A673 (cell line): ENCODE measurements around the gene NEIL3. TPM values are rescaled to one million over a fixed set of nuclear protein-coding genes. Genes with fewer than 3 reads are reported as not detected.

ENCODE experiments used
- BruUV-seq: library from RNA; stranded (reverse); fragments of 400-500 nt; replicated peaks from 2 replicates; lab custom pipeline; 2021; lab: Mats Ljungman, UMichigan
- CTCF ChIA-PET: fragments of 300-600 bp; sonication (Branson Sonifier 250); formaldehyde crosslinking; loops from one replicate; lab custom pipeline; 2022; ENCODE audit warnings: antibody characterized with exemption; lab: Charles Lee
- POLR2A ChIA-PET: fragments of 300-600 bp; sonication (Branson Sonifier 250); formaldehyde crosslinking; loops from one replicate; lab custom pipeline; 2022; ENCODE audit warnings: antibody characterized with exemption; ENCODE audit not compliant: low non-redundant PET; lab: Charles Lee
- DNase-seq: peaks from one replicate; pipeline ENCODE4 v3.0.0-alpha.2; 2015; ENCODE audit warnings: low spot score
- H3K27ac ChIP-seq: fragments of 200-600 bp; sonication (generic); 2 replicates; pipeline ENCODE4 v1.5.1; 2016; ENCODE audit warnings: mixed run types, low read depth, mild to moderate bottlenecking, mixed read lengths, antibody characterized with exemption, low read length; ENCODE audit not compliant: poor library complexity, severe bottlenecking
- H3K27me3 ChIP-seq: fragments of 200-600 bp; sonication (generic); replicated peaks from 2 replicates; pipeline ENCODE4 v1.6.1; 2017; ENCODE audit warnings: mixed run types, low read depth, mild to moderate bottlenecking, mixed read lengths, antibody characterized with exemption, low read length; ENCODE audit not compliant: insufficient read depth, poor library complexity
- H3K36me3 ChIP-seq: fragments of 200-600 bp; sonication (generic); 2 replicates; pipeline ENCODE4 v1.6.1; 2016; ENCODE audit warnings: mixed run types, mild to moderate bottlenecking, mixed read lengths, antibody characterized with exemption, low read length; ENCODE audit not compliant: insufficient read depth, poor library complexity, severe bottlenecking
- H3K4me1 ChIP-seq: fragments of 200-600 bp; sonication (generic); 2 replicates; pipeline ENCODE4 v1.6.1; 2017; ENCODE audit warnings: mixed run types, mild to moderate bottlenecking, mixed read lengths, antibody characterized with exemption, low read length; ENCODE audit not compliant: insufficient read depth, poor library complexity, severe bottlenecking
- H3K4me3 ChIP-seq: fragments of 200-600 bp; sonication (generic); 2 replicates; pipeline ENCODE4 v1.5.1; 2016; ENCODE audit warnings: low read depth, mixed run types, mild to moderate bottlenecking, mixed read lengths, low read length; ENCODE audit not compliant: poor library complexity, severe bottlenecking
- H3K9me3 ChIP-seq: fragments of 200-600 bp; sonication (generic); 2 replicates; pipeline ENCODE4 v1.6.1; 2016; ENCODE audit warnings: mixed run types, low read depth, mild to moderate bottlenecking, mixed read lengths, antibody characterized with exemption, low read length; ENCODE audit not compliant: poor library complexity, severe bottlenecking
- CTCF ChIP-seq: fragments of 300-800, 200-600 bp; sonication (generic); conservative IDR thresholded peaks from 2 replicates; pipeline ENCODE4 v1.5.1; 2017; ENCODE audit warnings: low read depth, mild to moderate bottlenecking, antibody characterized with exemption, low read length, moderate library complexity, mixed read lengths
- EZH2 ChIP-seq: fragments of 200-600 bp; sonication (generic); IDR thresholded peaks from 2 replicates; pipeline ENCODE4 v1.6.1; 2017; ENCODE audit warnings: borderline replicate concordance, low read depth, mild to moderate bottlenecking, mixed read lengths, antibody characterized with exemption, low read length; ENCODE audit not compliant: poor library complexity, severe bottlenecking
- intact Hi-C: fragments of 100-400 bp; cut with micrococcal nuclease; formaldehyde crosslinking; loops from one replicate; pipeline ENCODE4 v1.10.0; 2022; ENCODE audit not compliant: unreplicated experiment
- total RNA-seq: library from RNA; stranded (reverse); gene quantifications from 2 replicates; pipeline ENCODE4 v1.2.3, GENCODE V29; 2021

Gene NEIL3
- total RNA-seq, 1 experiment from 2014 or later, result 24.0 TPM

DNA sequence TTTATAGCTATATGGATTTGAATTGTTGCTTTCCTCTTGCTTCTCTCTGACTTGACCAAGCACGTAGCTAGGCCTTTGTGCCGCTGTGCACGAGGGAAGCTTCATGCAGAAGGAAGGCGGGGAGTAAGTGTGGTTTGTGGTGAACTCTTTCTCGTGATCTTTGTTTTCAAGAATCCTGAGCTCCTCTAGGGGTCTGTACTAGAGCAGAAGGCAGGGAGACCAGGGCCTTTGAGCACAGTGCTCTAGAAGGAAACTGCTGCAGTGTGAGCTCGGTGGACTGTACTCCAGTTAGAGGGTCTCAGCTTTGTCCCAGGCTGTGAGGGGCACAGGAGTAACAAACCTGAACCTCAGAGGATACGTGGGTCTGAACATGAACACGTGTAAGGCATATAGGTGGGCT lies 83.6 kb downstream of the NEIL3 start:
- TF ChIP-seq EZH2, result no peak
- TF ChIP-seq CTCF, result no peak
- H3K36me3 ChIP-seq, result no peaks in the 10 kb centered on the region
- H3K4me1 ChIP-seq, result no peaks in the 10 kb centered on the region
- H3K27me3 ChIP-seq, result no peaks in the 10 kb centered on the region
- DNase-seq, result no peak
- no peaks in the 10 kb centered on the region for H3K9me3 ChIP-seq
- intact Hi-C loops, result no loop called here
- ChIA-PET CTCF (no interaction called here), POLR2A (no interaction called here)
- H3K4me3 ChIP-seq, result no peak overlapping the region
- BruUV-seq, result no TSS peak
- H3K27ac ChIP-seq, result no peak overlapping the region

DNA sequence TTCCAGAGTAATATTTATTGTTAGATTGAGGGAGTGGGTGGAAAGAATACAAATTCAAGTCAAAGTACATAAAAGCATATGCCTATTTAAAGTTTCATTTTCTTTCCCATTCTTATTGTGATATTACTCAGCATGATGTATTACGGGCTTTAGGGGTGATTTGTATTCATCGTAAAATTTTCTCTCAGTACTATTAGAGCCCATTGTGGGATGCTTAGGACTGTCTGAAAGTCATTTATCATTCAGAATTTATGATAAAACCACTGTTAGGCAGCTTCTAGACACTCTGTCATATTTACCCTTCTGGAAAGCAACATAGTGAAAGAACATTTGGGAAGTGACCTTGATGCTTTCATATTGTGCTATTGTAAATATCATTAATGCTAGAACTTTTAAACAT lies 86.7 kb downstream of the NEIL3 start:
- no peaks in the 10 kb centered on the region for H3K9me3 ChIP-seq
- no peak overlapping the region for H3K4me3 ChIP-seq
- ChIA-PET POLR2A (interaction anchor here (0.6 kb wide), 1 partner anchor 46 kb away, joined by 3 read pairs; no protein-coding TSS in a partner anchor), CTCF (no interaction called here)
- intact Hi-C loops, result no loop called here
- BruUV-seq, result no TSS peak
- TF ChIP-seq CTCF (no peak), EZH2 (no peak)
- H3K4me1 ChIP-seq, result no peaks in the 10 kb centered on the region
- H3K27me3 ChIP-seq, result no peaks in the 10 kb centered on the region
- no peak overlapping the region for H3K27ac ChIP-seq
- H3K36me3 ChIP-seq, result no peaks in the 10 kb centered on the region
- DNase-seq, result no peak

DNA sequence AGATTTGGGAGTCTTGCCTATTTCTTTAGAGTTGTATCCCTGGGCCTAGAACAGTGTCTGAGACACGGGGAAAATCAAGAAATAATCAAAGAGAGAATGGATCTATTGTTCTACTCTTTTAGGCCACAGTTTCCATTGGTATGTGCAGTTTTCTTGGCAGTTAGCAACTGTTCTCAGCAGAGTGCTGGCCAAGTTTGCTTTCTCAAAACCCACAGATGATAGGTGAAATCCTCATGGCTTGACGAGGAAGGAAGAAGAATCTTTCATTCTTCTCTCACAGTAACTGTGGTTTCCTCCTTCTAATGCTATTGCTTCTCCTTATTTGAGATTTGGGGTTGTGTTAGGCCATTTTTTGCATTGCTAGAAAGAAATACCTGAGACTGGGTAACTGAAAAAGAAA lies 90.4 kb downstream of the NEIL3 start:
- DNase-seq, result no peak
- BruUV-seq, result no TSS peak
- H3K27ac ChIP-seq, result no peak overlapping the region
- intact Hi-C loops, result no loop called here
- no peak overlapping the region for H3K4me3 ChIP-seq
- H3K4me1 ChIP-seq, result no peaks in the 10 kb centered on the region
- H3K9me3 ChIP-seq, result no peaks in the 10 kb centered on the region
- no peaks in the 10 kb centered on the region for H3K36me3 ChIP-seq
- H3K27me3 ChIP-seq, result no peaks in the 10 kb centered on the region
- TF ChIP-seq CTCF, result no peak
- no peak for TF ChIP-seq EZH2
- CTCF ChIA-PET, result no interaction called here
- POLR2A ChIA-PET, result no interaction called here
